HG03064 (cell line): ENCODE measurements around the gene CALM1.

Source experiments
- ATAC-seq: cut with Tn5 transposase; IDR thresholded peaks from one replicate; pipeline ENCODE4 v1.9.1; 2021; ENCODE audit warnings: low read depth; ENCODE audit not compliant: unreplicated experiment

The CALM1 gene

DNA sequence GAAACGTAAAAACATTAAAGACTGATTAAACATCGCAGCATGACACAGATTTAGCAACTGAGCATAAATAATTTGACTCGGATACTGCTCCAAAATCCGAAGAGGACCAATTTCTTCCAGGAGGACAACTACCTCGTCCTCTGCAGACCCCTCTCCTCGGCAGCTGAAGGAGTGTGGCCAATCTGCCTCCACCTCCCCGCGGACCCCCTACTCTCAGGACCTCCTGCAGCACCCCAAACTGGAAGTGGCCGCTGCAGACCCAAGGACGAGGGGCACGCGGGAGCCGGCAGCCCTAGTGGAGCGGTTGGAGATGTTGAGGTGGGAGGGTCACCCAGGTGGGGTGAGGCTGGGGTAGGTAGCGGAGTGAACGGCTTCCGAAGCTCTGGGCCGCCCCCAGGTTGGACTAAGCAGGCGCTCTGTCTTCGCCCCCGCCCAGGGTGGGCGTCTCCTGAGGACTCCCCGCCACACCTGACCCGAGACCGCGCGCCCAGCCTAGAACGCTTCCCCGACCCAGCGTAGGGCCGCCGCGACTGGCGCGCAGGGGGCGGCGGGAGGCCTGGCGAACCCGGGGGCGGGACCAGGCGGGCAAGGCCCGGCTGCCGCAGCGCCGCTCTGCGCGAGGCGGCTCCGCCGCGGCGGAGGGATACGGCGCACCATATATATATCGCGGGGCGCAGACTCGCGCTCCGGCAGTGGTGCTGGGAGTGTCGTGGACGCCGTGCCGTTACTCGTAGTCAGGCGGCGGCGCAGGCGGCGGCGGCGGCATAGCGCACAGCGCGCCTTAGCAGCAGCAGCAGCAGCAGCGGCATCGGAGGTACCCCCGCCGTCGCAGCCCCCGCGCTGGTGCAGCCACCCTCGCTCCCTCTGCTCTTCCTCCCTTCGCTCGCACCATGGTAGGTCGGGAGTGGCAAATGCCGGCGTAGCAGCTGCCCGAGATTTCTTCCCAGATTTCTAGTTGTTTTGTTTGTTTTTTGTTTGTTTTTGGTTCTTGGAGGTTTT lies at the start of gene CALM1:
TSS of gene CALM1 (plus strand) at position 689 of the 999 bp plus-strand sequence. CDS start at position 891, 202 bp downstream.
- ATAC-seq: peak; percentile 66

- no peak for ATAC-seq
These were observed 48.6 kb upstream of the CALM1 start for GRCh38 chr14:90348270-90348669.

- no peak for ATAC-seq
These were observed 47.1 kb upstream of the CALM1 start for GRCh38 chr14:90349739-90350138.

- no peak for ATAC-seq
These were observed 42.1 kb upstream of the CALM1 start for GRCh38 chr14:90354551-90355298.

GRCh38 chr14:90355540-90356518 lies 41.0 kb upstream of the CALM1 start:
- no peak for ATAC-seq

DNA sequence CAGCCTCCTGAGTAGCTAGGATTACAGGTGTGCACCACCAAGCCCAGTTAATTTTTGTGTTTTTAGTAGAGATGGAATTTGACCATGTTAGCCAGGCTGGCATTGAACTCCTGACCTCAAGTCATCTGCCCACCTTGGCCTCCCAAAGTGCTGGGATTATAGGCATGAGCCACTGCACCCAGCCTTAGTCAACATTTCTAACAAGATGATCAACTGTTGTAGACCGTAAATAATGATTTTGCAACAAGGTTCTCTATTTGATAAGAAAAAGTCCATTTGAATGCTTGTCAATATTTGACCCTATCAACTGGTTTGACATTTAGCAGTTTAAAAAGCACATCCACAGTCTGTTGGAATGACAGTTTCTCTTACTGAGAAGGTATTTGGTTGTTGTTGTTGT lies 39.9 kb upstream of the CALM1 start:
- no peak for ATAC-seq

DNA sequence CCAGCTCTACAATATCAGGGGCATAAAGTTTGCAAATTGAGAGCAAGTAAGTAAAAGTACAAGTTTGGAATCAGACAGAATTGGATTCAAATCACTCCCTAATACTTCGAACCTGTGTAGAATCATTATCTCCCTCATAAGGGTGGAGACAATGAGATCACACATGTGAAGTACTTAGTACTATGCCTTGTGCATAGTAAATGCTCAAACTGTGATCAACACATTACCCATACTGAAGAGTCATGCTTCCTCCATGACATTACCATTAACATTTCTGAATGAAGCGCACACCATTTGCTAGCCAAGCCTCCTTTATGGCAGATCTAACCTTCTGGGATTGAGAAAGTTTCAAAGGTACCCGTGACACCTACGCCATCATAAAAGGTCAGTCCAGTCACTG lies 38.5 kb upstream of the CALM1 start:
- no peak for ATAC-seq

- ATAC-seq: no peak
These were observed 34.8 kb upstream of the CALM1 start for GRCh38 chr14:90361865-90362557.

DNA sequence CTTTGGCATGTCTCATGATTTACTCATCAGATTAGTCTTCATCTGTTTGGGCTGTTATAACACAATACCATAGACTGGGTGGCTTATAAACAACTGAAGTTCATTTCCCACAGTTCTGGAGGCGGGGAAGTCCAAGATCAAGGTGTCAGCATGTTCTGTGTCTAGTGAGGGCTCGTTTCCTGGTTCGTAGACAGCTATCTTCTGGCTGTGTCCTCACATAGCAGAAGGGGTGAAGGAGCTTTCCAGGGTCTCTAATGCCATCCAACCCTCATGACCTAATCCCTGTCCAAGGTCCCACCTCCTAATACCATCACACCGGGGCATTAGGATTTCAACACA lies 34.3 kb upstream of the CALM1 start:
- ATAC-seq: no peak

DNA sequence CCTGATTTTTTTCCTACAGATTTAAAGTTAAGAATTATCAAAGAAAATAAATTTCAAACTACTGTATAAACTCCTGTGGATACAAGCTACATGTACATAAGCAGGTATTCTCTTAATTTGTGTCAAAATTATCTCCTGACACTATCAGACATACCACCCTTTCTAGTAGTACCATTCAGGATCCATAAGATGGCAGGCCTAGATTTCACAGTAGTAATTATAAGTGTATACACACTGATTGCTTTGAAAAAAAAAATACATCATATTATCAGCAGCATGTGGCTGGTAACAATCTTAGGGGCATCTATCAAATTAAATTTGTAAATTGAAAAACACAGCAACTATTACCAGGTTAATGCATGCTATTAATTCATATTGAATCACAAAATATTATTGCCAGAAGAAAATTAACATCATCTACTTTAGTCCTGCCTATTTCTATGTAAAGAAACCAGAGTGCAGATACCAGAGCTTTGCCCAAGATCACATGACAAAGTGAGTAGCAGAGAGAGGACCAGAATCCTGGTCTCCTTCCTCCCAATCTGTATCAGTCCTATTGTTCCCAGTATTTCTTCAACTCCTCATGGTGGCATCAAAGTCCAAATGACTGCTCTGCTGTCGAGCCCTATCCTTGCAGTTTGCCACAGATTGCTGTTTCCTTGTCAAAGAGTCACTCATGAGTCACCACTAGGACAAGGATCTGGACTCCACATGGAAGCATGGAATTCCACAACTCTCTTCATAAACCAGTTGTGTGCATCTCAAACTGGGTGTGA lies 27.7 kb upstream of the CALM1 start:
- no peak for ATAC-seq

- ATAC-seq: no peak
These were observed 22.9 kb upstream of the CALM1 start for GRCh38 chr14:90373887-90374286.

GRCh38 chr14:90374813-90375212 lies 22.0 kb upstream of the CALM1 start:
- no peak for ATAC-seq

DNA sequence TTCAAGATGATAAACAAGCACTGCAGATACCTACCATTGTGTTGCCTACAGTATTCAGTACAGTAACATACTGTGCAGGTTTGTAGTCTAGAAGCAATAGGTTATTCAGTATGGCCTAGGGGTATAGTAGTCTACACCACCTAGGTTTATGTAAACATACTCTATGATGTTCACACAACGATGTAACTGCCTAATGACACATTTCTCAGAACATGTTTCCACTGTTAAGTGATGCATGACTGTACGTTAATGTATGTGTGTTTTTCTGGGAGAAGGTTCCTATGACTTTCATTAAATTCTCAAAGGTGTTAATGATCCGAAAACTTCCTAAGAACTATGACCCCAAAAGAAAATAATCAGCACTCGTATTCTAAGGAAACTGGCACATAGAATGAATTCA lies 20.9 kb upstream of the CALM1 start:
- ATAC-seq: no peak

DNA sequence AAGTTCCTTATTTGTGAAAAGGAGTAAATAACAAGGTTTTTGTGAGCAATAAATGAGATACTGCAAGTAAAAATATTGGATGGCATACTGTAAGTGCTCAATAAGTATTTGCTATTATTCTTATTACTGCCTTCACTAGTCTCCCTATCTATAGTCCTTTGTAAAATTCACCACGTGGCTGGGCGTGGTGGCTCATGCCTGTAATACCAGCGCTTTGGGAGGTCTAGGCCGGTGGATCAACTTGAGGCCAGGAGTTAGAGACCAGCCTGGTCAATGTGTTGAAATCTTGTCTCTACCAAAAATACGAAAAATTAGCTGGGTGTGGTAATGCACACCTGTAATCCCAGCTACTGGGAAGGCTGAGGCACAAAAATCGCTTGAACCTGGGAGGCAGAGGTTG lies 18.6 kb upstream of the CALM1 start:
- ATAC-seq: no peak

- ATAC-seq: no peak
These were observed 17.7 kb upstream of the CALM1 start for GRCh38 chr14:90379106-90379505.

DNA sequence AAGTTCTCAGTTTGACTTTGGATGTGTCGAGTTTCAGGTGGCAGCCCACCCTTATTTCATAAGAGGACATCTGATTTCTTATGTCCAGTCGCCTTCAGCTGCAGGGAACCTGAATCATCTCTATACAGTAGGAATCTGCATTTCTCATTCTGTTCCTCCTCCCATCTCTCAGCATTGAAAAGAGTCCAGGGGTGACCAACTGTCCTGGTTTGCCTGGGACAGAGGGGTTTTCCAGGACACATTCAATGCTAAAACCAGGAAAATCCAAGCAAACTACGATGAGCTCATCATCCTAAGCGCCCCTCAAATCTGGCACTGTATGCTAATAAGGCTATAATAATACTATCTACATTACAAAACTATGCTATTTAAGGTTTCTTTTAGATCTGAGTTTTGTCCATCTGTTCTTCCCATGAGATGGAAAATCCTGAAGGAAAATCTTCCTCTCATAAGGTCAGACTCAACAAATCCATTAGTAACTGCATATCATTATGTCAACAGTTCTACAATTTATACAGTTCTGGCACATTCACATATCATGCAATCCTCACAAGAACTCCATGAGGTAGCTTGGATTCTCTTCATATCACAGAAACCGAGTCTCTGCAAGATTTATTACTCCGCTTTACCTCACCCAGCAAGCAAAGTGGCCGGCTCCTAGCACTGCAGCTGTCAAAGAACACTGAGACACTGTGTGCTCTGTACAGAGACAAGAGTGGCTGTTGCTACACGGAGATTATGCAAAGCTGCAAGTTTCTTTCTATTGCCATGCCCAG lies 15.6 kb upstream of the CALM1 start:
- ATAC-seq: no peak

DNA sequence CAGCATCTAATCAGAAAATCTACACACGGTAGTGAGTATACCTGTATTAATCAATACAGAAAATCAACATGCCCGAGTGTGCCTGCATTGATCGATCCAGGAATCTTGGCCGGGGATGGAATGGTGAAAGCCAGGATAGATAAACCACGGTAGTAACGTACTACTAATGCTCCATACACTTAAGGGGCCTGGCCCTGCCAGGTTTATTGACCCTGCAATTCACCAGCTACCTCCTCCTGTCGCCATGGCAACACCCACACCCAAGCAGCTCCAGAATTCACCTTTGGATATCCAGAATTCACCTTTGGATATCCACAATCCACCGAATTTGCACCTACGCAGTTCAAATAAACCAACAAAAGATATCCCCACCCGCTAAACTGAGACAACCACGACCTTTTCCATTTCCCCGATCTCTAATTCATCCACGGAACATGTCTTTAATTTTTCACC lies 14.8 kb upstream of the CALM1 start:
- ATAC-seq: no peak

DNA sequence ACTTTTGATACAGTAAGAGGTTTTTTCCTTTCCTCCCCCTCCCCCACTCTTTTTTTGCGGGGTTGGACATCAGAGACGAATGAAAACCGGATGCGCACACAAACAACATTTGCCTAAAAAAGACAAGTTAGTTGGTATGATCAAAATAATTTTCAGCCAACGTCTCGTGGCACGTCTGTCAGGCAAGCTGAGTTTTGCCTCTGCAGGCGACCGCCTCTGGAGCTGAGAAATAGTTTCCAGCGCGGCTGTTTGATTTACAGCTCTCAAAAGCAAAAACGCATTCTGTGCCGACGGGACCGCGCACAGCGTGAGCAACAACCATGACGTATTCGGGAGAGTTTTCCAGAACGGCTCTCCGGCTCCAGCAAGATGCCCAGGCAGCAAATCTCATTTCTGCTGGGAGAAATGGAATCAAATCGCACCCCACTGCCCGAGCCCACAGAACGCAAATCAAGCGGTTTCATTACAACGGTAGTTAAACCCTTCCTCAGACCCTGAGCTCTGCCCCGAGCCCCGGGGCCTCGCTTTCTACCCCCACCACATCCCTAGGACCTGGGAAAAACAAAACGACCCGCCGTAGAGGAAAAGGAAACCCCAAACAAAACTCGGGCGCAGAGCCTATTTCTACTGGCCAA lies 14.2 kb upstream of the CALM1 start:
- peak; percentile 17 for ATAC-seq
